Esophagus squamous epithelium (tissue), 5 donors: ENCODE data around the gene C1QTNF6. TPM values are rescaled to one million over a fixed set of nuclear protein-coding genes. Genes with fewer than 3 reads are reported as not detected.

Experiments used
- DNase-seq: peaks from one replicate; lab custom pipeline; 2025; lab: John Stamatoyannopoulos, UW
- H3K27ac ChIP-seq, 4 donors: fragments of 200-600 bp; sonication (generic); one replicate each; pipeline ENCODE4 v1.5.1; 2016 to 2019; ENCODE audit warnings: mild to moderate bottlenecking in 1 of 4
- H3K27me3 ChIP-seq, 4 donors: fragments of 200-600 bp; sonication (generic); 1 replicate in 3 of 4; 2 replicates in 1 of 4; pipeline versions ENCODE4 v1.5.1 to v1.6.0; 2017 to 2021; ENCODE audit warnings: antibody characterized with exemption in 1 of 4
- H3K36me3 ChIP-seq, 3 donors: fragments of 200-600 bp; sonication (generic); one replicate each; pipeline ENCODE4 v1.5.1; 2016 to 2019
- H3K4me1 ChIP-seq, 3 donors: fragments of 200-600 bp; sonication (generic); one replicate each; pipeline ENCODE4 v1.5.1; 2017 to 2019
- H3K4me3 ChIP-seq, 4 donors: fragments of 200-600 bp; sonication (generic); 1 replicate in 3 of 4; 2 replicates in 1 of 4; pipeline ENCODE4 v1.5.1; 2016 to 2019; ENCODE audit warnings: mild to moderate bottlenecking in 2 of 4, moderate library complexity in 1 of 4
- H3K9me3 ChIP-seq, 3 donors: fragments of 200-600 bp; sonication (generic); one replicate each; pipeline ENCODE4 v1.5.1; 2016 to 2019
- POLR2A ChIP-seq, 4 donors: fragments of 450-650 bp; IDR thresholded peaks; one replicate each; pipeline ENCODE4 v1.6.1; 2017; ENCODE audit warnings: antibody characterized with exemption in 4 of 4, mild to moderate bottlenecking in 4 of 4, moderate library complexity in 3 of 4
- WGBS, 2 donors: methylation state at CpG; one replicate each; pipeline ENCODE4 v1.1.5; 2018; 5-methylcytosine and 5-hydroxymethylcytosine counted together
- intact Hi-C: fragments of 100-400 bp; cut with DNase I; formaldehyde crosslinking; loops from one replicate; pipeline ENCODE4 v1.15.0; 2022
- total RNA-seq, 4 donors: library from RNA; depleted of rRNA; stranded (reverse); fragments of >200 nt; gene quantifications; one replicate each; pipeline ENCODE4 v1.1.0, GENCODE V29; 2016
- TF ChIP-seq, protein P1 (sequence below), 6 experiments: fragments of 450-650 bp in 4 of 6; fragments of 200-600 bp in 2 of 6; sonication (generic) in 2 of 6; IDR thresholded peaks; one replicate each; pipeline ENCODE4 v1.5.1; 2016 to 2019; ENCODE audit warnings: antibody characterized with exemption in 6 of 6, mild to moderate bottlenecking in 4 of 6, moderate library complexity in 4 of 6
- donor health status: DM: yes; HTN: yes; CAD: no.

Gene C1QTNF6
- total RNA-seq, 4 donors from 2014 or later = 1.1 to 1.7 (median 1.4) TPM

DNA sequence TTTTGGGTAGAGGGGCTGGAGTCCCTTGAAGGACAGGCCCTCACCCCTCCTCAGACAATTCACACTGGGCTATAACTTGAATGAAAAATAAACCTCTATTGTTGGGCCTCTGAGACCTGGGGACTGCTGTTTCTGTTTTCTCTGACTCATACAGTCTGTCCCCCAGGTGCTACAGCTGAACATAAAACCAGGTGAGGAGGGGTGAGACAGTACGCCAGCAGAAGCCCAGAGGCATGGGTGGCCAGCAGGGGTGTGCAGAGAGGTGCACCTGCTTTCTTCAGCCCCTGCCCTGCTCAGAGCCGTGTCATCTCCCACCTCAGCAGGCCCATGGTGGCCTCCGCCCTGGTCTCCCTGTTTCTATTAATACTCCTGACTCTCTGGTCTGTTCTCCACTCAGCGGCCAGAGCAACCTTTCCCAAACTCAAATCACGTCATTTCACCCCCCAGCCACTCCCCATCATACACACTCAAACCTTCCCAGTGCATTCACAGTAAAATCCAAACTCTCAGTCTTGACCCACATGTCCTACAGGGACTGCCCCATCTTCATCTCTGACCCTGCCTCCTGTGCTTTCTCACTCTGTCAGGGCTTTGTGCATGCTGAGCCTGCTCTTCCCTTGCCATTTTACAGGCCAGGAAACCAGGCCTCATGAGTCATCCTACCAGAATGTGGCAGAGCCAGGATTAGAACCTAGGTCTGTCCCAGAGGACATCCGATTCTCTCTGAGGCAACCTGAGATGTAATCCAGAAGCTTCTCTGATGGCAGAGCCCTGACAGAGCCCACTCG, 32.9 kb downstream of the C1QTNF6 start:
- H3K36me3 ChIP-seq = no peaks in the 10 kb centered on the region
- 72 to 75% methylated on average over 6 to 7 of the region's 7 CpGs for WGBS, 2 donors
- intact Hi-C loops = no loop called here
- H3K27ac ChIP-seq = no peak overlapping the region
- peaks cover 0 to 36% (median 0%) of the 10 kb centered on the region in 4 donors for H3K27me3 ChIP-seq
- no peak for TF ChIP-seq POLR2A (IDR thresholded peaks at IDR 0.05)
- TF ChIP-seq, protein P1, sequence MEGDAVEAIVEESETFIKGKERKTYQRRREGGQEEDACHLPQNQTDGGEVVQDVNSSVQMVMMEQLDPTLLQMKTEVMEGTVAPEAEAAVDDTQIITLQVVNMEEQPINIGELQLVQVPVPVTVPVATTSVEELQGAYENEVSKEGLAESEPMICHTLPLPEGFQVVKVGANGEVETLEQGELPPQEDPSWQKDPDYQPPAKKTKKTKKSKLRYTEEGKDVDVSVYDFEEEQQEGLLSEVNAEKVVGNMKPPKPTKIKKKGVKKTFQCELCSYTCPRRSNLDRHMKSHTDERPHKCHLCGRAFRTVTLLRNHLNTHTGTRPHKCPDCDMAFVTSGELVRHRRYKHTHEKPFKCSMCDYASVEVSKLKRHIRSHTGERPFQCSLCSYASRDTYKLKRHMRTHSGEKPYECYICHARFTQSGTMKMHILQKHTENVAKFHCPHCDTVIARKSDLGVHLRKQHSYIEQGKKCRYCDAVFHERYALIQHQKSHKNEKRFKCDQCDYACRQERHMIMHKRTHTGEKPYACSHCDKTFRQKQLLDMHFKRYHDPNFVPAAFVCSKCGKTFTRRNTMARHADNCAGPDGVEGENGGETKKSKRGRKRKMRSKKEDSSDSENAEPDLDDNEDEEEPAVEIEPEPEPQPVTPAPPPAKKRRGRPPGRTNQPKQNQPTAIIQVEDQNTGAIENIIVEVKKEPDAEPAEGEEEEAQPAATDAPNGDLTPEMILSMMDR (IDR thresholded peaks at IDR 0.05) = no peak
- no peak overlapping the region for H3K4me3 ChIP-seq
- H3K4me1 ChIP-seq = no peaks in the 10 kb centered on the region
- no peak for DNase-seq
- no peaks in the 10 kb centered on the region for H3K9me3 ChIP-seq

DNA sequence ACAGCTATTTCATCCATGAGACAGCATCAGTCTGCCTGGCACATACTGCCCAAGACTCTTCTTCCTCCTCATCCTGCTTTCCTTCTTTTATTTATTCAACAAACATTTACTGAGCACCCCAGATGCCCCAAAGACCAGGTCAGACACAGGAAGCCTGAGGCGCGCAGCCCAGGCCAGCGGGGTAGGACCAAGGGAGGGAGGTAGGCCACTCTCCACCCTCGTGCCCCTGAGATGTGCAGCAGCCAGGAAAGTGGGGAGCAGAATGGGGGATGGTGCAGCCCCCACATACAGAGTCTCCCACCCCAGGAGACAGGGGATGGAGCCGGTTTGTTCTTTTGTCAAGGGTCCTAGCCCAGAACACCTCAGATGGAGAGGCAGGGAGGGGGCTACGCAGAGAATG, 34.1 kb downstream of the C1QTNF6 start:
- Histone ChIP-seq H3K9me3 (no peaks in the 10 kb centered on the region), H3K4me3 (no peak overlapping the region), H3K4me1 (no peaks in the 10 kb centered on the region), H3K27ac (no peak overlapping the region), H3K36me3 (no peaks in the 10 kb centered on the region), H3K27me3 (peaks cover 0 to 24% (median 0%) of the 10 kb centered on the region in 4 donors)
- TF ChIP-seq, protein P1 (IDR thresholded peaks at IDR 0.05) = no peak
- TF ChIP-seq POLR2A (IDR thresholded peaks at IDR 0.05) = no peak
- DNase-seq = no peak
- WGBS, 2 donors = 100% methylated on average over 1 of the region's 6 CpGs
- intact Hi-C loops = no loop called here

DNA sequence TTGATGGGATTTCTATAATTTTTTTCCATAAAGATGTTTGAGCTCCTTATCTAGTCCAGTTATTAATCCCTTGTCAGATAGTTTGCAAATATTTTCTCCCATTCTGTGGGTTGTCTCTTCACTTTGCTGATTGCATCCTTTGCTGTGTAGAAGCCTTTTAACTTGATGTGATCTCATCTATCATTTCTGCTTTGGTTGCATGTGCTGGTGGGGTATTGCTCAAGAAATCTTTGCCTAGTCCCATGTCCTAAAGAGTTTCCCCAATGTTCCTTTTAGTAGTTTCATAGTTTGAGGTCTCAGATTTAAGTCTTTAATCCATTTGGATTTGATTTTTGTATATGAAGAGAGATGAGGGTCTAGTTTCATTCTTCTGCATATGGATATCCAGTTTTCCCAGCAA, 36.6 kb downstream of the C1QTNF6 start:
- TF ChIP-seq POLR2A (IDR thresholded peaks at IDR 0.05) = no peak
- TF ChIP-seq, protein P1 (IDR thresholded peaks at IDR 0.05) = no peak
- intact Hi-C loops = no loop called here
- Histone ChIP-seq H3K4me3 (no peak overlapping the region), H3K9me3 (no peaks in the 10 kb centered on the region), H3K4me1 (peaks cover 0 to 10% (median 0%) of the 10 kb centered on the region in 3 donors), H3K36me3 (no peaks in the 10 kb centered on the region), H3K27me3 (peaks cover 0 to 6% (median 0%) of the 10 kb centered on the region in 4 donors), H3K27ac (no peak overlapping the region)
- no peak for DNase-seq

DNA sequence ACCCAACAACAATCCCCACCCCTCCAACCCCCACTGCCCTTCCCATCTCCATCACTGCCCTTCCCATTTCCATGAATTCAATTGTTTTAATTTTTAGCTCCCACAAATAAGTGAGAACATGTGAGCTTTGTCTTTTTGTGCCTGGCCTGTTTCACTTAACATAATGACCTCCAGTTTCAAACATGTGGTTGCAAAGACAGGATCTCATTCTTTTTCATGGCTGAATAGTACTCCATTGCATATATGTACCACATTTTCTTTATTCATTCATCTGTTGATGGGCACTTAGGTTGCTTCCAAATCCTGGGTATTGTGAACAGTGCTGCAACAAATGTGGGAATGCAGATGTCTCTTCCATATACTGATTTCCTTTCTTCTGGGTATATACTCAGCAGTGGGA, 37.3 kb downstream of the C1QTNF6 start:
- peaks cover 0 to 17% (median 3%) of the 10 kb centered on the region in 3 donors for H3K4me1 ChIP-seq
- no peaks in the 10 kb centered on the region for H3K36me3 ChIP-seq
- no peak overlapping the region for H3K27ac ChIP-seq
- no peaks in the 10 kb centered on the region for H3K9me3 ChIP-seq
- no peak for DNase-seq
- intact Hi-C loops = no loop called here
- peaks cover 0 to 8% (median 0%) of the 10 kb centered on the region in 4 donors for H3K27me3 ChIP-seq
- TF ChIP-seq POLR2A (IDR thresholded peaks at IDR 0.05) = no peak
- TF ChIP-seq, protein P1 (IDR thresholded peaks at IDR 0.05) = no peak
- H3K4me3 ChIP-seq = no peak overlapping the region
